SK-N-DZ (cell line): ENCODE data around the gene MALL.
"Not testable (repeated sequence)": the region's sequence is repeated elsewhere in the genome, so short reads cannot be mapped to it uniquely, and the experiment has no call there.

Experiments used
- DNase-seq: peaks from one replicate; pipeline ENCODE4 v3.0.0-alpha.2; 2015; ENCODE audit warnings: low spot score

MALL gene

GRCh38 chr2:110097506-110098220 lies 18.0 kb downstream of the MALL start:
- DNase-seq: no peak

GRCh38 chr2:110095994-110096633 lies 19.5 kb downstream of the MALL start:
- no peak for DNase-seq

GRCh38 chr2:110094884-110095534 lies 20.6 kb downstream of the MALL start:
- not testable (repeated sequence) for DNase-seq

- DNase-seq: not testable (repeated sequence)
Observed at GRCh38 chr2:110093924-110094323, 21.7 kb downstream of the MALL start.

GRCh38 chr2:110090164-110090563 lies 25.5 kb downstream of the MALL start:
- not testable (repeated sequence) for DNase-seq

GRCh38 chr2:110083757-110084156 lies 31.9 kb downstream of the MALL start:
- not testable (repeated sequence) for DNase-seq

GRCh38 chr2:110083162-110083561 lies 32.5 kb downstream of the MALL start:
- DNase-seq: not testable (repeated sequence)

GRCh38 chr2:110078104-110078503 lies 37.5 kb downstream of the MALL start:
- DNase-seq: not testable (repeated sequence)

GRCh38 chr2:110075896-110076295 lies 39.7 kb downstream of the MALL start:
- not testable (repeated sequence) for DNase-seq

- DNase-seq: not testable (repeated sequence)
Observed at GRCh38 chr2:110069869-110070268, 45.8 kb downstream of the MALL start.

GRCh38 chr2:110068153-110068552 lies 47.5 kb downstream of the MALL start:
- DNase-seq: not testable (repeated sequence)

GRCh38 chr2:110062332-110062731 lies 53.3 kb downstream of the MALL start:
- DNase-seq: not testable (repeated sequence)

GRCh38 chr2:110060550-110060949 lies 55.1 kb downstream of the MALL start:
- not testable (repeated sequence) for DNase-seq

GRCh38 chr2:110059694-110060358 lies 55.8 kb downstream of the MALL start:
- not testable (repeated sequence) for DNase-seq

GRCh38 chr2:110059009-110059693 lies 56.5 kb downstream of the MALL start:
- DNase-seq: not testable (repeated sequence)

- DNase-seq: not testable (repeated sequence)
Observed at GRCh38 chr2:110058034-110058433, 57.6 kb downstream of the MALL start.

- not testable (repeated sequence) for DNase-seq
Observed at GRCh38 chr2:110055819-110056408, 59.7 kb downstream of the MALL start.

GRCh38 chr2:110054521-110055407 lies 60.9 kb downstream of the MALL start:
- DNase-seq: not testable (repeated sequence)

GRCh38 chr2:110053688-110054087 lies 61.9 kb downstream of the MALL start:
- DNase-seq: not testable (repeated sequence)

- not testable (repeated sequence) for DNase-seq
Observed at GRCh38 chr2:110052166-110052565, 63.5 kb downstream of the MALL start.
